ENCODE results near the gene MILR1. TPM values are rescaled to one million over a fixed set of nuclear protein-coding genes. Genes with fewer than 3 reads are reported as not detected.
"Not testable (repeated sequence)": the region's sequence is repeated elsewhere in the genome, so short reads cannot be mapped to it uniquely, and the experiment has no call there.

Gene MILR1
- total and polyA plus RNA-seq, 2 experiments from 2014 or later = 0.47 TPM

DNA sequence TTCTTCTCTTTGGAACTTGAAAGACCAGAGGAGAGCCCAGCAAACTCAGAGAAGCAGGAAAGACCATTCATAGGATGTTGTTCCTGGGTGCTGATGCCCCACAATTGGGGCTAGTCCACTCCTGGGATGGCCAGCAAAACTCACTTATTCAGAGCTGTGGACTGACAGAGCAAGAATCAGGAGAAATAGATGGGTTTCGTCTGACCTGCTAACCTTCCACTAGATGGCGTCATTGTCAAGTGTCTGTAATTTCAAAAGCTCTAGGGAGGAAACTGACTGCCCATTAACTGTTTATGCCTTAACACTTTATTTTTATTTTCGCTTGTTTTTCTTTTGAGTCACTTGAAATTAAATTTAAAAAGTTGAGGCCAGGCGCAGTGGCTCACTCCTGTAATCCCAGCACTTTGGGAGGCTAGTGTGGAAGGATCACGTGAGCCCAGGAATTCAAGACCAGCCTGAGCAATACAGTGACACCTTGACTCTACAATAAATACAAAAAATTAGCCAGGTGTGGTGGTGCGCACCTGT, 28.7 kb upstream of the MILR1 start:
- Histone ChIP-seq H3K27ac (no peak overlapping the region), H2AFZ (no peak overlapping the region), H3K9me2 (replicated peaks; ENCODE audit: insufficient read depth) (no peaks in the 10 kb centered on the region), H3K4me1 (ENCODE audit: insufficient read depth) (no peaks in the 10 kb centered on the region), H3K4me3 (no peak overlapping the region), H4K20me1 (ENCODE audit: insufficient read depth, poor library complexity, severe bottlenecking) (no peaks in the 10 kb centered on the region), H3K79me2 (no peaks in the 10 kb centered on the region), H3K27me3 (no peaks in the 10 kb centered on the region), H3K9me3 (ENCODE audit: low read depth) (no peaks in the 10 kb centered on the region), H3K36me3 (replicated peaks; ENCODE audit: insufficient read depth, low read depth) (no peaks in the 10 kb centered on the region), H3K4me2 (no peak overlapping the region)
- 31% methylated on average over 6 of the region's 6 CpGs for WGBS (ENCODE audit: low lambda C conversion rate, missing lambda C conversion rate)
- peak; percentile 83 for DNase-seq (ENCODE audit: low spot score)
- no peak for TF ChIP-seq EZH2 (IDR thresholded peaks at IDR 0.05; ENCODE audit: borderline replicate concordance)
- TF ChIP-seq EZH2phosphoT487 (IDR thresholded peaks at IDR 0.05; ENCODE audit: low read depth, severe bottlenecking, unreplicated experiment) = no peak
- TF ChIP-seq CTCF (IDR thresholded peaks at IDR 0.05; ENCODE audit: poor library complexity) = peak; percentile 76

DNA sequence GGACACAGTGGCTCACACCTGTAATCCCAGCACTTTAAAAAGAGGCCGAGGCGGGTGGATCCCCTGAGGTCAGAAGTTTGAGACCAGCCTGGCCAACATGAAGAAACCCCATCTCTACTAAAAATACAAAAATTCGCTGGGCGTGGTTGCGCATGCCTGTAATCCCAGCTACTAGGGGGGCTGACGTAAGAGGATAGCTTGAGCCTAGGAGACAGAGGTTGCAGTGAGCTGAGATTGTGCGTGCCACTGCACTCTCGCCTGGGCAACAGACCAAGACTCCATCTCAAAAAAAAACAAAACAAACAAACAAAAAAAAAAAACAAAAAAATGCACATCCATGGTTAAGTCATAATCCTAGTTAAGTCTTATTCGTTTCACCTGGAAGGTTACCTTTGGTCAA, 26.8 kb upstream of the MILR1 start:
- H3K79me2 ChIP-seq; H3K9me2 ChIP-seq (replicated peaks; ENCODE audit: insufficient read depth); H3K27me3 ChIP-seq; H3K4me3 ChIP-seq; H3K4me1 ChIP-seq (ENCODE audit: insufficient read depth); H3K9me3 ChIP-seq (ENCODE audit: low read depth); H3K27ac ChIP-seq; H2AFZ ChIP-seq; H4K20me1 ChIP-seq (ENCODE audit: insufficient read depth, poor library complexity, severe bottlenecking); DNase-seq (ENCODE audit: low spot score); H3K36me3 ChIP-seq (replicated peaks; ENCODE audit: insufficient read depth, low read depth); H3K4me2 ChIP-seq: not testable (repeated sequence)
- 93% methylated on average over 9 of the region's 9 CpGs for WGBS (ENCODE audit: low lambda C conversion rate, missing lambda C conversion rate)

DNA sequence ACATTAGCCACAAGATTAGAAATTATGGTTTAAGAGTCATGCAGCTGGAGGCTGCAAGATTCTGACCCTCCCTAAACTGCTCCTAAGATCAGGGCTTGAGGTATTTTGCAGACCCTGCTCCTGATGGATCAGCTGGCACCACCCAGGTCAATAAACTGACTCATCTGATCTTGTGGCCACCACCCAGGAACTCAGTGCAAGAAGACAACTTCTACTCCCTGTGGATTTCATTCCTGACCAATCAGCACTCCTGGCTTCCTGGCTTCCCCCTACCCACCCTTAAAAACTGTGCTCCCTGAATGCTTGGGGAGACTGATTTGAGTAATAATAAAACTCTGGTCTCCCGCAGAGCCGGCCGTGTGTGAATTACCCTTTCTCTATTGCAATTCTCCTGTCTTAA, 25.0 kb upstream of the MILR1 start:
- Histone ChIP-seq H3K36me3 (replicated peaks; ENCODE audit: insufficient read depth, low read depth) (no peaks in the 10 kb centered on the region), H3K9me2 (replicated peaks; ENCODE audit: insufficient read depth) (no peaks in the 10 kb centered on the region), H3K4me3 (no peak overlapping the region), H3K4me2 (no peak overlapping the region), H3K9me3 (ENCODE audit: low read depth) (no peaks in the 10 kb centered on the region), H2AFZ (no peak overlapping the region), H3K27me3 (no peaks in the 10 kb centered on the region), H3K79me2 (no peaks in the 10 kb centered on the region), H3K4me1 (ENCODE audit: insufficient read depth) (no peaks in the 10 kb centered on the region), H3K27ac (no peak overlapping the region), H4K20me1 (ENCODE audit: insufficient read depth, poor library complexity, severe bottlenecking) (no peaks in the 10 kb centered on the region)
- DNase-seq (ENCODE audit: low spot score) = no peak
- no peak for TF ChIP-seq CTCF (IDR thresholded peaks at IDR 0.05; ENCODE audit: poor library complexity)
- TF ChIP-seq EZH2 (IDR thresholded peaks at IDR 0.05; ENCODE audit: borderline replicate concordance) = no peak
- no peak for TF ChIP-seq EZH2phosphoT487 (IDR thresholded peaks at IDR 0.05; ENCODE audit: low read depth, severe bottlenecking, unreplicated experiment)
- 78% methylated on average over 3 of the region's 3 CpGs for WGBS (ENCODE audit: low lambda C conversion rate, missing lambda C conversion rate)

- DNase-seq (ENCODE audit: low spot score) = no peak
- no peaks in the 10 kb centered on the region for H3K9me2 ChIP-seq (replicated peaks; ENCODE audit: insufficient read depth)
- no peaks in the 10 kb centered on the region for H3K36me3 ChIP-seq (replicated peaks; ENCODE audit: insufficient read depth, low read depth)
- WGBS (ENCODE audit: low lambda C conversion rate, missing lambda C conversion rate) = 94% methylated on average over 1 of the region's 1 CpG
- no peaks in the 10 kb centered on the region for H4K20me1 ChIP-seq (ENCODE audit: insufficient read depth, poor library complexity, severe bottlenecking)
- no peak overlapping the region for H2AFZ ChIP-seq
- H3K4me3 ChIP-seq = no peak overlapping the region
- H3K79me2 ChIP-seq = no peaks in the 10 kb centered on the region
- no peaks in the 10 kb centered on the region for H3K9me3 ChIP-seq (ENCODE audit: low read depth)
- no peak overlapping the region for H3K27ac ChIP-seq
- no peak overlapping the region for H3K4me2 ChIP-seq
- TF ChIP-seq EZH2 (IDR thresholded peaks at IDR 0.05; ENCODE audit: borderline replicate concordance) = no peak
- H3K4me1 ChIP-seq (ENCODE audit: insufficient read depth) = no peaks in the 10 kb centered on the region
- H3K27me3 ChIP-seq = no peaks in the 10 kb centered on the region
Measured at GRCh38 chr17:64424324-64424849, 24.5 kb upstream of the MILR1 start.
